Epithelial cell of proximal tubule (primary cell): ENCODE measurements around the gene PIP5K1A. TPM values are rescaled to one million over a fixed set of nuclear protein-coding genes. Genes with fewer than 3 reads are reported as not detected.

Experiments
- DNase-seq: peaks from one replicate; pipeline ENCODE4 v3.0.0-alpha.2; 2011; ENCODE audit warnings: low read depth
- H3K4me3 ChIP-seq: 2 replicates; pipeline ENCODE4 v1.5.1; 2011; ENCODE audit warnings: low read depth, mild to moderate bottlenecking, low read length
- CTCF ChIP-seq: conservative IDR thresholded peaks from 2 replicates; pipeline ENCODE4 v1.5.1; 2012; ENCODE audit warnings: low read depth, mild to moderate bottlenecking, low read length
- total RNA-seq: library from RNA; depleted of rRNA; stranded (reverse); fragments of >200 nt; gene quantifications from 2 replicates; pipeline ENCODE4 v1.2.3, GENCODE V29; 2015

The PIP5K1A gene
- total RNA-seq, 1 donor from 2014 or later, result 62.1 TPM

GRCh38 chr1:151251656-151252470 lies 53.5 kb downstream of the PIP5K1A start:
- peak; percentile 89 for TF ChIP-seq CTCF
- no peak overlapping the region for H3K4me3 ChIP-seq
- DNase-seq, result no peak

GRCh38 chr1:151254217-151255213 lies 56.2 kb downstream of the PIP5K1A start, which contains the start of gene PSMD4:
Gene PSMD4 (plus strand): TSS chr1:151254734. CDS start chr1:151254783, 49 bp downstream.
- DNase-seq, result peak; percentile 83
- no peak for TF ChIP-seq CTCF

GRCh38 chr1:151255381-151255780 lies 57.0 kb downstream of the PIP5K1A start:
- no peak for TF ChIP-seq CTCF
- no peak for DNase-seq

More at GRCh38 chr1:151254217-151255213, 56.2 kb downstream of the PIP5K1A start, which contains the start of gene PSMD4:
- H3K4me3 ChIP-seq, result peak within 1 kb of the TSS; percentile 83

GRCh38 chr1:151259351-151259750 lies 61.0 kb downstream of the PIP5K1A start:
- no peak for TF ChIP-seq CTCF
- no peak overlapping the region for H3K4me3 ChIP-seq
- no peak for DNase-seq

More at GRCh38 chr1:151255381-151255780, 57.0 kb downstream of the PIP5K1A start:
- peak overlapping the region; percentile 83 for H3K4me3 ChIP-seq

- no peak for TF ChIP-seq CTCF
- no peak for DNase-seq
- no peak overlapping the region for H3K4me3 ChIP-seq
Observed at GRCh38 chr1:151265446-151266236, 67.3 kb downstream of the PIP5K1A start.

- DNase-seq, result no peak
- H3K4me3 ChIP-seq, result no peak overlapping the region
- no peak for TF ChIP-seq CTCF
Observed at GRCh38 chr1:151266315-151266714, 68.0 kb downstream of the PIP5K1A start.
